ENCODE results near the gene PPFIA2.

DNA sequence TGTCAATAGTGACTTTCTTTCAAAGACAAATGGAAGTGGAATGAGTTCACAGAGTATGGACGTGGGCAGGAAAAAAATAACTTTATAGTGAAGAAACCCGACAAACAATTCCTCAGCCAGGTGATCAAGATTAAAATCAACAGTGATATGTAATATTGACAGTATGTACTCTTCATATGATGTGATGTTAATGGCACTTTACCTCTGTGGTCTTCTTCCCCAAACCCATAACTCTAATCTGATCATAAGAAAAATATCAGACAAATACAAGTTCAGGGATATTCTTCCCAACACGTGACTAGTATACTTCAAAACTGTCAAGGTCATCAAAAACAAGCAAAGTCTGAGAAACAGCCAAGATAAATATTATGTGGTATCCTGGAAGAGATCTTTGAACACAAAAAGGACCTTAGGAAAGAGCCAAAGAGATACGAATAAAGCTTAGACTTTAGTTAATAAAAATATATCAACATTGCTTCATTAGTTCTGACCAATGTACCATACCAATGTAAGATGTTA, 215.5 kb downstream of the PPFIA2 start:
- TF ChIP-seq, protein P1, sequence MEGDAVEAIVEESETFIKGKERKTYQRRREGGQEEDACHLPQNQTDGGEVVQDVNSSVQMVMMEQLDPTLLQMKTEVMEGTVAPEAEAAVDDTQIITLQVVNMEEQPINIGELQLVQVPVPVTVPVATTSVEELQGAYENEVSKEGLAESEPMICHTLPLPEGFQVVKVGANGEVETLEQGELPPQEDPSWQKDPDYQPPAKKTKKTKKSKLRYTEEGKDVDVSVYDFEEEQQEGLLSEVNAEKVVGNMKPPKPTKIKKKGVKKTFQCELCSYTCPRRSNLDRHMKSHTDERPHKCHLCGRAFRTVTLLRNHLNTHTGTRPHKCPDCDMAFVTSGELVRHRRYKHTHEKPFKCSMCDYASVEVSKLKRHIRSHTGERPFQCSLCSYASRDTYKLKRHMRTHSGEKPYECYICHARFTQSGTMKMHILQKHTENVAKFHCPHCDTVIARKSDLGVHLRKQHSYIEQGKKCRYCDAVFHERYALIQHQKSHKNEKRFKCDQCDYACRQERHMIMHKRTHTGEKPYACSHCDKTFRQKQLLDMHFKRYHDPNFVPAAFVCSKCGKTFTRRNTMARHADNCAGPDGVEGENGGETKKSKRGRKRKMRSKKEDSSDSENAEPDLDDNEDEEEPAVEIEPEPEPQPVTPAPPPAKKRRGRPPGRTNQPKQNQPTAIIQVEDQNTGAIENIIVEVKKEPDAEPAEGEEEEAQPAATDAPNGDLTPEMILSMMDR (IDR thresholded peaks at IDR 0.05): no peak
- no peak for TF ChIP-seq POLR2A (IDR thresholded peaks at IDR 0.05)
